ENCODE data around the gene DICER1.

Gene DICER1

DNA sequence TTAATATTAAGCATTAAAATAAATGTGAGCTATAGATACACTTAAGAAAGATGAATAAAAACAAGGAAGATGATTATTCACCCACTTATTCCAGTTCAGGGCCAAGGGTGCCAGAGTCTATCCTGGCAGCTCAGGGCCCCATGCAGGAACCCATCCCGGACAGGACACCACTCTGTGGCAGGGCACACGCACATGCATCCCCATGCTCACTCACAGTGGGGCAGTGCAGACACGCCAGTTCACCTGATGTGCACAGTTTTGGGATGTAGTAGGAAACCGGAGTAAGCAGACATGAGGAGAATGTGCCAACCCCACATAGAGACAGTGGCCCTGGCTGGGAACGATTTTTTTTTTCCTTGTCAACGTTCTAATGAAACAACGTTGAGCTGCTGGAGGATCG, 47.2 kb downstream of the DICER1 start:
- no peak for ATAC-seq
- TF ChIP-seq ARNTL (CRISPR knock-in tag; IDR thresholded peaks at IDR 0.05; ENCODE audit: borderline replicate concordance, low read depth) (no peak), SNAI2 (CRISPR knock-in tag; IDR thresholded peaks at IDR 0.05) (no peak), TOX (CRISPR knock-in tag; IDR thresholded peaks at IDR 0.05; ENCODE audit: borderline replicate concordance) (no peak), RARB (CRISPR knock-in tag; IDR thresholded peaks at IDR 0.05) (no peak), TCF4 (CRISPR knock-in tag; IDR thresholded peaks at IDR 0.05; ENCODE audit: borderline replicate concordance) (no peak), GLIS3 (CRISPR knock-in tag; IDR thresholded peaks at IDR 0.05) (no peak), CSRNP3 (CRISPR knock-in tag; IDR thresholded peaks at IDR 0.05) (no peak), ESRRG (CRISPR knock-in tag; IDR thresholded peaks at IDR 0.05) (no peak), ZC3H10 (CRISPR knock-in tag; IDR thresholded peaks at IDR 0.05) (no peak), ISL1 (CRISPR knock-in tag; IDR thresholded peaks at IDR 0.05) (no peak), ZNF8 (CRISPR knock-in tag; IDR thresholded peaks at IDR 0.05) (no peak), ZNF565 (CRISPR knock-in tag; conservative IDR thresholded peaks at IDR 0.05; ENCODE audit: low read depth) (no peak), ZNF70 (CRISPR knock-in tag; IDR thresholded peaks at IDR 0.05) (no peak), ZFP3 (CRISPR knock-in tag; IDR thresholded peaks at IDR 0.05) (no peak), CSDC2 (CRISPR knock-in tag; IDR thresholded peaks at IDR 0.05) (no peak), TSHZ2 (CRISPR knock-in tag; IDR thresholded peaks at IDR 0.05) (no peak)
- TF ChIP-seq, protein P1, sequence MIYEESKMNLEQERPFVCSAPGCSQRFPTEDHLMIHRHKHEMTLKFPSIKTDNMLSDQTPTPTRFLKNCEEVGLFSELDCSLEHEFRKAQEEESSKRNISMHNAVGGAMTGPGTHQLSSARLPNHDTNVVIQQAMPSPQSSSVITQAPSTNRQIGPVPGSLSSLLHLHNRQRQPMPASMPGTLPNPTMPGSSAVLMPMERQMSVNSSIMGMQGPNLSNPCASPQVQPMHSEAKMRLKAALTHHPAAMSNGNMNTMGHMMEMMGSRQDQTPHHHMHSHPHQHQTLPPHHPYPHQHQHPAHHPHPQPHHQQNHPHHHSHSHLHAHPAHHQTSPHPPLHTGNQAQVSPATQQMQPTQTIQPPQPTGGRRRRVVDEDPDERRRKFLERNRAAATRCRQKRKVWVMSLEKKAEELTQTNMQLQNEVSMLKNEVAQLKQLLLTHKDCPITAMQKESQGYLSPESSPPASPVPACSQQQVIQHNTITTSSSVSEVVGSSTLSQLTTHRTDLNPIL (CRISPR knock-in tag; IDR thresholded peaks at IDR 0.05; ENCODE audit: low read depth), result no peak
- TF ChIP-seq, protein P2, sequence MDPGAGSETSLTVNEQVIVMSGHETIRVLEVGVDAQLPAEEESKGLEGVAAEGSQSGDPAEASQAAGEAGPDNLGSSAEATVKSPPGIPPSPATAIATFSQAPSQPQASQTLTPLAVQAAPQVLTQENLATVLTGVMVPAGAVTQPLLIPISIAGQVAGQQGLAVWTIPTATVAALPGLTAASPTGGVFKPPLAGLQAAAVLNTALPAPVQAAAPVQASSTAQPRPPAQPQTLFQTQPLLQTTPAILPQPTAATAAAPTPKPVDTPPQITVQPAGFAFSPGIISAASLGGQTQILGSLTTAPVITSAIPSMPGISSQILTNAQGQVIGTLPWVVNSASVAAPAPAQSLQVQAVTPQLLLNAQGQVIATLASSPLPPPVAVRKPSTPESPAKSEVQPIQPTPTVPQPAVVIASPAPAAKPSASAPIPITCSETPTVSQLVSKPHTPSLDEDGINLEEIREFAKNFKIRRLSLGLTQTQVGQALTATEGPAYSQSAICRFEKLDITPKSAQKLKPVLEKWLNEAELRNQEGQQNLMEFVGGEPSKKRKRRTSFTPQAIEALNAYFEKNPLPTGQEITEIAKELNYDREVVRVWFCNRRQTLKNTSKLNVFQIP (CRISPR knock-in tag; IDR thresholded peaks at IDR 0.05; ENCODE audit: borderline replicate concordance, low read depth), result no peak

- TF ChIP-seq ZC3H10 (CRISPR knock-in tag; IDR thresholded peaks at IDR 0.05), result no peak
- no peak for TF ChIP-seq TSHZ2 (CRISPR knock-in tag; IDR thresholded peaks at IDR 0.05)
- no peak for TF ChIP-seq BACH2 (CRISPR knock-in tag; IDR thresholded peaks at IDR 0.05; ENCODE audit: borderline replicate concordance)
- TF ChIP-seq ZNF70 (CRISPR knock-in tag; IDR thresholded peaks at IDR 0.05), result no peak
- no peak for TF ChIP-seq ZFP3 (CRISPR knock-in tag; IDR thresholded peaks at IDR 0.05)
- no peak for TF ChIP-seq ARNTL (CRISPR knock-in tag; IDR thresholded peaks at IDR 0.05; ENCODE audit: borderline replicate concordance, low read depth)
- TF ChIP-seq CSRNP3 (CRISPR knock-in tag; IDR thresholded peaks at IDR 0.05), result no peak
- no peak for TF ChIP-seq PATZ1 (CRISPR knock-in tag; IDR thresholded peaks at IDR 0.05; ENCODE audit: borderline replicate concordance)
- TF ChIP-seq, protein P1 (CRISPR knock-in tag; IDR thresholded peaks at IDR 0.05; ENCODE audit: low read depth), result no peak
- TF ChIP-seq ZFP30 (CRISPR knock-in tag; IDR thresholded peaks at IDR 0.05), result no peak
- TF ChIP-seq CSDC2 (CRISPR knock-in tag; IDR thresholded peaks at IDR 0.05), result no peak
- no peak for TF ChIP-seq TCF4 (CRISPR knock-in tag; IDR thresholded peaks at IDR 0.05; ENCODE audit: borderline replicate concordance)
- TF ChIP-seq OSR1 (CRISPR knock-in tag; IDR thresholded peaks at IDR 0.05), result no peak
- TF ChIP-seq TOX (CRISPR knock-in tag; IDR thresholded peaks at IDR 0.05; ENCODE audit: borderline replicate concordance), result no peak
- TF ChIP-seq SNAI2 (CRISPR knock-in tag; IDR thresholded peaks at IDR 0.05), result no peak
- TF ChIP-seq ISL1 (CRISPR knock-in tag; IDR thresholded peaks at IDR 0.05), result no peak
- no peak for TF ChIP-seq RARB (CRISPR knock-in tag; IDR thresholded peaks at IDR 0.05)
- TF ChIP-seq GLIS3 (CRISPR knock-in tag; IDR thresholded peaks at IDR 0.05), result no peak
- no peak for ATAC-seq
Observed at GRCh38 chr14:95107711-95108110, 49.6 kb downstream of the DICER1 start.

Measured in SK-N-SH treated with all-trans-retinoic acid at 6 μM for 48 hours (cell line).